PC-3 (cell line): Measurements from ENCODE around the gene RHOB. TPM values are rescaled to one million over a fixed set of nuclear protein-coding genes. Genes with fewer than 3 reads are reported as not detected.
"Not testable (repeated sequence)": the region's sequence is repeated elsewhere in the genome, so short reads cannot be mapped to it uniquely, and the experiment has no call there.

ENCODE experiments used
- ATAC-seq: fragments of 200-7000 bp; cut with Tn5 transposase; 2 replicates; pipeline ENCODE4 v1.9.1; 2020; ENCODE audit warnings: mild to moderate bottlenecking, moderate library complexity
- BruUV-seq: library from RNA; stranded (reverse); fragments of 400-500 nt; replicated peaks from 2 replicates; lab custom pipeline; 2021; lab: Mats Ljungman, UMichigan
- CTCF ChIA-PET: fragments of 300-600 bp; sonication (Branson Sonifier 250); formaldehyde crosslinking; loops from one replicate; lab custom pipeline; 2022; ENCODE audit warnings: antibody characterized with exemption; lab: Charles Lee
- POLR2A ChIA-PET: fragments of 300-600 bp; sonication (Branson Sonifier 250); formaldehyde crosslinking; loops from one replicate; lab custom pipeline; 2022; ENCODE audit warnings: antibody characterized with exemption; ENCODE audit not compliant: unreplicated experiment; lab: Charles Lee
- DNase-seq: peaks from one replicate; pipeline ENCODE4 v3.0.0-alpha.2; 2015
- H2AFZ ChIP-seq: fragments of 300-600 bp; sonication (generic); 2 replicates; pipeline ENCODE4 v1.6.0; 2016; ENCODE audit warnings: antibody characterized with exemption, low read length
- H3F3A ChIP-seq: fragments of 300-600 bp; sonication (generic); one replicate; pipeline ENCODE4 v1.6.0; 2017; ENCODE audit warnings: antibody characterized with exemption, low read length, control low read depth, mild to moderate bottlenecking; ENCODE audit not compliant: unreplicated experiment
- H3K27ac ChIP-seq: fragments of 300-600 bp; sonication (generic); 2 replicates; pipeline ENCODE4 v1.5.1; 2016; ENCODE audit warnings: mild to moderate bottlenecking, low read length
- H3K27me3 ChIP-seq: fragments of 300-600 bp; sonication (generic); 2 replicates; pipeline ENCODE4 v1.6.1; 2016; ENCODE audit warnings: low read length, mixed read lengths
- H3K36me3 ChIP-seq: fragments of 300-600 bp; sonication (generic); 2 replicates; pipeline ENCODE4 v1.6.1; 2016; ENCODE audit warnings: low read depth, mixed run types, low read length, mixed read lengths
- H3K4me1 ChIP-seq: fragments of 300-600 bp; sonication (generic); 2 replicates; pipeline ENCODE4 v1.5.1; 2016; ENCODE audit warnings: low read length; ENCODE audit not compliant: insufficient read depth
- H3K4me2 ChIP-seq: fragments of 300-600 bp; sonication (generic); 2 replicates; pipeline ENCODE4 v1.6.0; 2016; ENCODE audit warnings: low read length
- H3K4me3 ChIP-seq: fragments of 300-600 bp; sonication (generic); 2 replicates; pipeline ENCODE4 v1.5.1; 2016; ENCODE audit warnings: mild to moderate bottlenecking, low read length, mixed read lengths
- H3K79me2 ChIP-seq: fragments of 300-600 bp; sonication (generic); 2 replicates; pipeline ENCODE4 v1.6.1; 2017; ENCODE audit warnings: low read length, mixed read lengths
- H3K9ac ChIP-seq: fragments of 300-600 bp; sonication (generic); 2 replicates; pipeline ENCODE4 v1.6.0; 2016; ENCODE audit warnings: mild to moderate bottlenecking, low read length
- H3K9me2 ChIP-seq: fragments of 300-600 bp; sonication (generic); replicated peaks from 2 replicates; pipeline ENCODE4 v1.6.1; 2016; ENCODE audit warnings: mixed run types, low read length, mixed read lengths
- H3K9me3 ChIP-seq: fragments of 300-600 bp; sonication (generic); 2 replicates; pipeline ENCODE4 v1.6.1; 2016; ENCODE audit warnings: low read length, mixed read lengths
- H4K20me1 ChIP-seq: fragments of 300-600 bp; sonication (generic); 2 replicates; pipeline ENCODE4 v1.6.1; 2016; ENCODE audit warnings: low read length, mixed read lengths
- EZH2 ChIP-seq: fragments of 300-600 bp; sonication (generic); IDR thresholded peaks from one replicate; pipeline ENCODE4 v1.6.1; 2017; ENCODE audit warnings: antibody characterized with exemption, mild to moderate bottlenecking, low read length; ENCODE audit not compliant: unreplicated experiment
- EZH2phosphoT487 ChIP-seq: fragments of 300-600 bp; sonication (generic); IDR thresholded peaks from 2 replicates; pipeline ENCODE4 v1.6.1; 2018; ENCODE audit warnings: mild to moderate bottlenecking, antibody characterized with exemption, low read length, borderline replicate concordance
- intact Hi-C: fragments of 100-400 bp; cut with micrococcal nuclease; formaldehyde crosslinking; loops from 2 replicates; pipeline ENCODE4 v1.9.0; 2023
- total RNA-seq: library from RNA; depleted of rRNA; stranded (reverse); fragments of >200 nt; gene quantifications from 2 replicates; pipeline ENCODE4 v1.2.3, GENCODE V29; 2014
- TF ChIP-seq, protein P1 (sequence below): fragments of 300-600 bp; sonication (generic); conservative IDR thresholded peaks from 2 replicates; pipeline ENCODE4 v1.5.1; 2017; ENCODE audit warnings: antibody characterized with exemption, low read depth, mild to moderate bottlenecking, low read length

Gene RHOB
- total RNA-seq, 1 experiment from 2014 or later = 88.5 TPM

DNA sequence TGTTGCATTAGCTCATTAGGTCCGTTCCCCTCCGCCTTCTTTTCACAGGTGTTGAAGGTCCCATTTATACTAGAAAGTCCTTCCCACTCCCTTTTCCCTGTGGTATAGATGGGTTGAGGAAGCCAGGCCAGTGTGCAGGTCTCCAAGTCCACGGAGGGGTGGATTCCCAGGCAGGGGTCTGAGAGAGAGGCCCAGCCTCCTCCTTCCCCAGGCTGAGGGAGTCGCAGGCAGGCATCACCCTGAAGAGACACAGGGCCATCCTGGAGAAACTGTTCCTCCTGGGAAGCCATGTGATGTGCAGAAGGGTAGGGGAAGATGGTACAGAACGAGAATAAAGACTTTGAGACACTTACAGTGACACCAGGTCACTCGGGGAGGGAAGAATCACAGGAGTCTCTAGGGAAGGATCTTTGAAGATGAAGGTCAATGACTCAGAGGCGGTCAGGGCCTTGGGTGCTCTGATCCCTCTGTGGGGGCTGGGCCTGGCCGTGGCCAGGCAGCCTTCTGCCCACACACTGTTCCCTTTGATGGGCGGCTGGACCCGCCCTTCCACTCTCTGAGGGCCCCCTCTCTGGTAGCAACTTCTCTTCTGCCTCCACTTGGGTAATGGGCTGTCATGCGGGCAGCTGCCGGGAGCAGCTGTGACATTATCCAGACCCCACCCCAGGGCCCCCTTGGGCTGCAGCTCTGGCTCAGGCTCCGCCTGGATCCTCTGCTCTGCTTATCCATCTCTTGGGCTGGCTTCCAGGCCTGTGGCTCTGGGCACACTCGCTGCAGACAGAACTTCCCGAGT is 45.1 kb downstream of the RHOB start:
- H3K9me2 ChIP-seq = no peaks in the 10 kb centered on the region
- TF ChIP-seq EZH2phosphoT487 (no peak), EZH2 (no peak)
- TF ChIP-seq, protein P1, sequence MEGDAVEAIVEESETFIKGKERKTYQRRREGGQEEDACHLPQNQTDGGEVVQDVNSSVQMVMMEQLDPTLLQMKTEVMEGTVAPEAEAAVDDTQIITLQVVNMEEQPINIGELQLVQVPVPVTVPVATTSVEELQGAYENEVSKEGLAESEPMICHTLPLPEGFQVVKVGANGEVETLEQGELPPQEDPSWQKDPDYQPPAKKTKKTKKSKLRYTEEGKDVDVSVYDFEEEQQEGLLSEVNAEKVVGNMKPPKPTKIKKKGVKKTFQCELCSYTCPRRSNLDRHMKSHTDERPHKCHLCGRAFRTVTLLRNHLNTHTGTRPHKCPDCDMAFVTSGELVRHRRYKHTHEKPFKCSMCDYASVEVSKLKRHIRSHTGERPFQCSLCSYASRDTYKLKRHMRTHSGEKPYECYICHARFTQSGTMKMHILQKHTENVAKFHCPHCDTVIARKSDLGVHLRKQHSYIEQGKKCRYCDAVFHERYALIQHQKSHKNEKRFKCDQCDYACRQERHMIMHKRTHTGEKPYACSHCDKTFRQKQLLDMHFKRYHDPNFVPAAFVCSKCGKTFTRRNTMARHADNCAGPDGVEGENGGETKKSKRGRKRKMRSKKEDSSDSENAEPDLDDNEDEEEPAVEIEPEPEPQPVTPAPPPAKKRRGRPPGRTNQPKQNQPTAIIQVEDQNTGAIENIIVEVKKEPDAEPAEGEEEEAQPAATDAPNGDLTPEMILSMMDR = no peak
- H3K4me2 ChIP-seq = no peak overlapping the region
- H3K79me2 ChIP-seq = no peaks in the 10 kb centered on the region
- no peak overlapping the region for H3K27ac ChIP-seq
- intact Hi-C loops = no loop called here
- H2AFZ ChIP-seq = no peak overlapping the region
- ChIA-PET POLR2A (no interaction called here), CTCF (no interaction called here)
- DNase-seq (no peak), ATAC-seq (no peak)
- no peaks in the 10 kb centered on the region for H3K9me3 ChIP-seq
- no TSS peak for BruUV-seq
- H3K9ac ChIP-seq = no peak overlapping the region
- H3K4me1 ChIP-seq = peaks cover 16% of the 10 kb centered on the region
- H3K27me3 ChIP-seq = no peaks in the 10 kb centered on the region
- no peaks in the 10 kb centered on the region for H3K36me3 ChIP-seq
- no peaks in the 10 kb centered on the region for H3F3A ChIP-seq
- no peaks in the 10 kb centered on the region for H4K20me1 ChIP-seq
- H3K4me3 ChIP-seq = no peak overlapping the region

DNA sequence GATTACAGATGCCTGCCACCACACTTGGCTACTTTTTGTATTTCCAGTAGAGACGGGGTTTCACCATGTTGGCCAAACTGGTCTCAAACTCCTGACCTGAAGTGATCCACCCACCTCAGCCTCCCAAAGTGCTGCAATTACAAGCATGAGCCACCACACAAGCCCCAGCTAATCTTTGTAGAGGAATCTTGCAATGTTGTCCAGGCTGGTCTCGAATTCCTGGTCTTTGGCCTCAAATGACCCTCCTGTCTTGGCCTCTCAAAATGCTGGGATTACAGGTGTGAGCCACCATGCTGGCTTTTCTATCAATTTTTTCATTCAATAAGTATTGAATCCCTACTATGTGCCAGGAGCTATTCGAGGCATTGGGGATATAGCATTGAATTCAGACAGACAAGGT is 46.2 kb downstream of the RHOB start:
- POLR2A ChIA-PET, H3K9me3 ChIP-seq, H3K27me3 ChIP-seq, DNase-seq, ATAC-seq, H3K4me2 ChIP-seq, H2AFZ ChIP-seq, H3K79me2 ChIP-seq, H4K20me1 ChIP-seq, H3K9ac ChIP-seq, H3F3A ChIP-seq, H3K4me3 ChIP-seq, intact Hi-C loops, H3K36me3 ChIP-seq, H3K27ac ChIP-seq, BruUV-seq, CTCF ChIA-PET, H3K9me2 ChIP-seq: not testable (repeated sequence)
- peaks cover 19% of the 10 kb centered on the region for H3K4me1 ChIP-seq

DNA sequence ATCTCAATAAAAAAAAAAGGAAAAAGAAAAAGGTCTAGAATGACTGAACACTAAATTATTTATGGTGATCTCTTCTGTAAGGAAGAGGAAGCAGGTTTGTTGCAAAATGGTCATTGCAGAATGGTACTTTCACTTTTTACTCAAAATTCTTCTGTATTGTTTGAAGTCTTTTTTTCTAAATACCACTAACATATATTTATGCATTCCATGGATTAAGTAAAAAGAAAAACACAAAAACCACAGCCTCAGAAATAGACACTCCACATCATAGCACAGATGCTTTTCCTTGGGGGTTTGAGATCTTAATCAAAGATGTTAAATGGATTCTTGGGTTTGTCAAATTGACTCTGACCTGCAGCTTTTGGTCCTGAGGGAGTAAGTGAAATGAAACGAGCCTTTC is 47.4 kb downstream of the RHOB start:
- POLR2A ChIA-PET = no interaction called here
- CTCF ChIA-PET = no interaction called here
- TF ChIP-seq EZH2 (no peak), EZH2phosphoT487 (no peak)
- TF ChIP-seq, protein P1 = no peak
- intact Hi-C loops = no loop called here
- no peaks in the 10 kb centered on the region for H3K79me2 ChIP-seq
- H3K27me3 ChIP-seq = no peaks in the 10 kb centered on the region
- no peak overlapping the region for H3K9ac ChIP-seq
- H3K4me3 ChIP-seq = no peak overlapping the region
- H2AFZ ChIP-seq = no peak overlapping the region
- no peaks in the 10 kb centered on the region for H3K9me2 ChIP-seq
- no peaks in the 10 kb centered on the region for H3F3A ChIP-seq
- no peaks in the 10 kb centered on the region for H3K9me3 ChIP-seq
- no peaks in the 10 kb centered on the region for H4K20me1 ChIP-seq
- no peak overlapping the region for H3K27ac ChIP-seq
- no peak for DNase-seq
- no TSS peak for BruUV-seq
- ATAC-seq = no peak
- H3K4me1 ChIP-seq = peaks cover 19% of the 10 kb centered on the region
- no peak overlapping the region for H3K4me2 ChIP-seq
- no peaks in the 10 kb centered on the region for H3K36me3 ChIP-seq
